Heart left ventricle (tissue), 16 donors: ENCODE data around the gene RCOR2. TPM values are rescaled to one million over a fixed set of nuclear protein-coding genes. Genes with fewer than 3 reads are reported as not detected.

Source experiments
- ATAC-seq, 4 donors: fragments of 200-7000 bp; cut with Tn5 transposase; one replicate each; pipeline ENCODE4 v1.9.1; 2020 to 2022; ENCODE audit warnings: moderate library complexity in 4 of 4, mild to moderate bottlenecking in 3 of 4, moderate number of reproducible peaks in 1 of 4
- DNase-seq, 5 donors: peaks; one replicate each; pipeline ENCODE4 v3.0.0-alpha.2; 2020
- H3K27ac ChIP-seq, 12 donors: fragments of 200-600 bp; sonication (generic) in 4 of 12; one replicate each; pipeline versions ENCODE4 v1.5.0 to v1.8.0; 2016 to 2022; ENCODE audit warnings: mild to moderate bottlenecking in 2 of 12
- H3K27me3 ChIP-seq, 9 donors: fragments of 200-600 bp; sonication (generic) in 2 of 9; one replicate each; pipeline versions ENCODE4 v1.5.1 to v1.8.0; 2016 to 2022; ENCODE audit warnings: mild to moderate bottlenecking in 3 of 9
- H3K36me3 ChIP-seq, 9 donors: fragments of 200-600 bp; sonication (generic) in 2 of 9; one replicate each; pipeline versions ENCODE4 v1.5.0 to v1.8.0; 2018 to 2022; ENCODE audit warnings: mild to moderate bottlenecking in 2 of 9
- H3K4me1 ChIP-seq, 12 donors: fragments of 200-600 bp; sonication (generic) in 4 of 12; one replicate each; pipeline versions ENCODE4 v1.5.0 to v1.8.0; 2016 to 2022; ENCODE audit warnings: mild to moderate bottlenecking in 3 of 12
- H3K4me3 ChIP-seq, 12 donors: fragments of 200-600 bp; sonication (generic) in 4 of 12; one replicate each; pipeline versions ENCODE4 v1.5.0 to v1.8.0; 2017 to 2022; ENCODE audit warnings: mild to moderate bottlenecking in 9 of 12, moderate library complexity in 4 of 12
- H3K9me3 ChIP-seq, 12 donors: fragments of 200-600 bp; sonication (generic) in 4 of 12; one replicate each; pipeline versions ENCODE4 v1.5.0 to v1.8.0; 2016 to 2022; ENCODE audit warnings: mild to moderate bottlenecking in 1 of 12
- POLR2A ChIP-seq, 2 donors: fragments of 450-650 bp; IDR thresholded peaks; one replicate each; pipeline ENCODE4 v1.6.1; 2017; ENCODE audit warnings: antibody characterized with exemption in 2 of 2, mild to moderate bottlenecking in 2 of 2, moderate library complexity in 2 of 2
- WGBS, 4 donors: extraction: QIAGEN DNeasy Blood & Tissue Kit in 2 of 4; methylation state at CpG; one replicate each; pipeline versions ENCODE4 v1.1.5 to v1.1.7; 2013 to 2018; 5-methylcytosine and 5-hydroxymethylcytosine counted together
- intact Hi-C, 10 donors: fragments of 100-400 bp; cut with DNase I; formaldehyde crosslinking; loops; one replicate each; pipeline versions ENCODE4 v1.11.1 to v1.14.2; 2022
- polyA plus RNA-seq, 2 donors: library from polyadenylated mRNA; stranded (reverse); fragments of 200-250 nt; gene quantifications; one replicate each; pipeline ENCODE4 v1.2.3, GENCODE V29; 2013
- total RNA-seq, 9 donors: library from RNA; depleted of rRNA in 2 of 9; stranded (reverse); fragments of >200 nt in 2 of 9; fragmentation: NEBNext Ultra II Directional in 3 of 9; extraction: Animal tissue kit (Norgen Biotek cat#: 25700) in 3 of 9; gene quantifications; one replicate each; pipeline versions ENCODE4 v1.1.0 to v1.2.4, GENCODE V29; 2016 to 2023
- TF ChIP-seq, protein P1 (sequence below), 12 donors: fragments of 200-600 bp; sonication (generic) in 4 of 12; IDR thresholded peaks; one replicate each; pipeline versions ENCODE4 v1.5.0 to v1.8.0; 2018 to 2022; ENCODE audit warnings: antibody characterized with exemption in 12 of 12, mild to moderate bottlenecking in 5 of 12
- donor health status: ischemic (EF 13 %, LVEDD 7.1; RV severe dilation, severe dysfunction).
- donor health status: healthy with polysubstance abuse.
- donor health status: DM: no; HTN: yes; CAD: no.
- donor health status: DM: no; HTN: no; CAD: no.
- donor health status: ischemic (EF 25% LVEDD 6.9; RV normal size, moderate dysfunction).
- donor health status: ischemic (EF 25% LVEDD 5.7; RV mildly dilated, moderate dysfunction).
- donor health status: healthy.
- donor health status: DM: yes; HTN: yes; CAD: no.
- donor health status: ischemic (EF 35%, LVEDD 5.7; RV mildly dilated, moderate dysfunction).
- donor health status: nonischemic (EF 11% LVEDD 7.7; RV severe dilation, severe dysfunction).
- donor health status: DM: yes; HTN: yes; CAD: no.
- donor health status: PGD.
- donor health status: ischemic (EF 29% LVEDD 5.4; RV normal size, mild dysfunction).
- donor health status: nonischemic (EF 23%, LVEDD 6.1; RV moderate dilation, normal function).

Gene RCOR2
- total and polyA plus RNA-seq, 11 donors = 1.9 to 5.7 (median 4.2) TPM

DNA sequence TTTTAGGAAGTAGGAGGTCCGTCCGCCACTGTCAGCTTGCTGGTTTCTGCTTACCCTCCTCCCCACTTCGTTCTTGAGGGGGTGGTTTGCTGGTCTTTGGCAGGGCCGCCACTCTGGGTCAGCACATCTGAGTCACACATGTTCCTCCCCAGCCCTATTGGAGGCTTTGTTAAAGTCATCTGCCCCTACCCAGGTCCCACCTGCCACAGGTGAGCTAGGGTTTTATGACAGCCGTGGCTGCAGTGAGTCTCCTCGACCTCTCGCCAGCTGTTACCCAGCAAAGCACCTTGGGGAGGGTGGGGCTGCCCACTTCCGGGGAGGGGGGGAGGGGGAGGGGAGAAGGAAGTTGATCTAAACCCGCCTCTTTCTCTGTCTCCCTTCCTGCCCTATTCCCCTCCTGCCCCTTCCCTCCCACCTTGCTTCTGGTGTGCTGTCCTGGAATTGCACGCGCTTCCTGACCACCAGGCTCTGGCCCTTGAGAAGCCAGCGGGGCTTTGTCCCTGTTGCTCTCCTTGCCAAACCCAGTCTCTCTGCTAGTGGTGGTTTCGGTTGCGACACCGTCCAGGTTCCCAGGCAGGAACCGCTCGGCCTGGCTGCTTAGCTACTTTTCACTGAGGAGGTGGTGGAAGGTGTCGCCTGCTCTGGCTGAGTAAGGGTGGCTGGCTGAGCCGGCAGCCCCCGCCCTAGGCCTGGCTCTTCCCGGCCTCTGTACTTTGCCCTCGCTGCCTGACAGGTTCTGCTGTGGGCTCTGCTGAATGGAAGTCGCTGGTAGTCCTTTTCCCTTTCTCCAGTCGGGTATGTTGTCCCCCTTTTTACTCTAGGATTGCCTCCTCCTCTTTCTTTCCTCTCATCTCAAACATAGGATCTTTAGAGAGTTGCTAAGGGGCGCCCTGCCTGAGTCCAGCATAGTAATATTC is 28.5 kb downstream of the RCOR2 start:
- H3K27me3 ChIP-seq = no peaks in the 10 kb centered on the region
- no peaks in the 10 kb centered on the region for H3K9me3 ChIP-seq
- intact Hi-C loops = no loop called here
- H3K27ac ChIP-seq = peak overlapping the region; percentile 28 to 85 (median 66)
- peak; percentile 53 to 77 (median 77) for ATAC-seq
- DNase-seq = peak; percentile 49 to 75 (median 64)
- TF ChIP-seq, protein P1, sequence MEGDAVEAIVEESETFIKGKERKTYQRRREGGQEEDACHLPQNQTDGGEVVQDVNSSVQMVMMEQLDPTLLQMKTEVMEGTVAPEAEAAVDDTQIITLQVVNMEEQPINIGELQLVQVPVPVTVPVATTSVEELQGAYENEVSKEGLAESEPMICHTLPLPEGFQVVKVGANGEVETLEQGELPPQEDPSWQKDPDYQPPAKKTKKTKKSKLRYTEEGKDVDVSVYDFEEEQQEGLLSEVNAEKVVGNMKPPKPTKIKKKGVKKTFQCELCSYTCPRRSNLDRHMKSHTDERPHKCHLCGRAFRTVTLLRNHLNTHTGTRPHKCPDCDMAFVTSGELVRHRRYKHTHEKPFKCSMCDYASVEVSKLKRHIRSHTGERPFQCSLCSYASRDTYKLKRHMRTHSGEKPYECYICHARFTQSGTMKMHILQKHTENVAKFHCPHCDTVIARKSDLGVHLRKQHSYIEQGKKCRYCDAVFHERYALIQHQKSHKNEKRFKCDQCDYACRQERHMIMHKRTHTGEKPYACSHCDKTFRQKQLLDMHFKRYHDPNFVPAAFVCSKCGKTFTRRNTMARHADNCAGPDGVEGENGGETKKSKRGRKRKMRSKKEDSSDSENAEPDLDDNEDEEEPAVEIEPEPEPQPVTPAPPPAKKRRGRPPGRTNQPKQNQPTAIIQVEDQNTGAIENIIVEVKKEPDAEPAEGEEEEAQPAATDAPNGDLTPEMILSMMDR (IDR thresholded peaks at IDR 0.05) = no peak
- no peak for TF ChIP-seq POLR2A (IDR thresholded peaks at IDR 0.05)
- 21 to 33% (median 26%) methylated on average over 23 to 25 of the region's 25 CpGs for WGBS, 4 donors
- peaks cover 0 to 10% (median 0%) of the 10 kb centered on the region in 9 donors for H3K36me3 ChIP-seq
- H3K4me3 ChIP-seq = peak overlapping the region in 10 of 12 donors; percentile 23 to 55 (median 42)
- H3K4me1 ChIP-seq = peaks cover 16 to 78% (median 38%) of the 10 kb centered on the region in 12 donors

DNA sequence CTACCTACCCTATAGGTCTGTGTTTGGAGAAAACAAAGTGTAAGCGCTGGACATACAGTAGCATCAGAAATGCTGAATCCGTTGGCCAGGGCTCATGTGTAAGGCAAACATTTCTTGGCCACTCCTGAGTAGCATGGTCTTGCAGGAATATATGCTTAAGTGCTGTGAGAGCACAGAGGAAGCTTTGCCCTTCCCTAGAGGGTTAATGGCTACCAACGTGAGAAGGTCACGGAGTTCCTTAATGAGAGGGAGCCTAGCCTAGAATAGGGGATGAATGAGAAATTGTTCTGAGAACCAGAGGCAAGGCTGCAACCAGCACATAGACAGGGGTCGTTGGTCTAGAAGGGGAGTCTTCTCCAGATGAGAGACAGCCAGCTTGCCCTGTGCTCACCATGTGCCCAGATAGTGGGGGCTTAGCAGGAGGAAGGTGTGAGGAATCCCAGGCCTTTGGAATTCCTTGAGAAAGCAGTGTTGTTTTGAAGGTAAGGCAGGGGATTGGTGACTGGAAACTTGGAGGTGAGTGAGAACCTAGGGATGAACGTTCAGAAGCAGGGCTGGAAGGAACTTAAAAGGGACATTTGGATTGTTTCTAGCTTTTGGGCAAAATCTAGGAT is 29.5 kb downstream of the RCOR2 start:
- H3K4me3 ChIP-seq = peak overlapping the region in 2 of 12 donors; percentile 46 to 55
- H3K27ac ChIP-seq = peak overlapping the region; percentile 28 to 85 (median 66)
- TF ChIP-seq, protein P1 (IDR thresholded peaks at IDR 0.05) = no peak
- TF ChIP-seq POLR2A (IDR thresholded peaks at IDR 0.05) = no peak
- H3K27me3 ChIP-seq = no peaks in the 10 kb centered on the region
- 35 to 45% (median 40%) methylated on average over 6 of the region's 6 CpGs for WGBS, 4 donors
- intact Hi-C loops = no loop called here
- H3K9me3 ChIP-seq = no peaks in the 10 kb centered on the region
- peaks cover 0 to 10% (median 0%) of the 10 kb centered on the region in 9 donors for H3K36me3 ChIP-seq
- DNase-seq = no peak
- ATAC-seq = no peak
- peaks cover 16 to 86% (median 43%) of the 10 kb centered on the region in 12 donors for H3K4me1 ChIP-seq

DNA sequence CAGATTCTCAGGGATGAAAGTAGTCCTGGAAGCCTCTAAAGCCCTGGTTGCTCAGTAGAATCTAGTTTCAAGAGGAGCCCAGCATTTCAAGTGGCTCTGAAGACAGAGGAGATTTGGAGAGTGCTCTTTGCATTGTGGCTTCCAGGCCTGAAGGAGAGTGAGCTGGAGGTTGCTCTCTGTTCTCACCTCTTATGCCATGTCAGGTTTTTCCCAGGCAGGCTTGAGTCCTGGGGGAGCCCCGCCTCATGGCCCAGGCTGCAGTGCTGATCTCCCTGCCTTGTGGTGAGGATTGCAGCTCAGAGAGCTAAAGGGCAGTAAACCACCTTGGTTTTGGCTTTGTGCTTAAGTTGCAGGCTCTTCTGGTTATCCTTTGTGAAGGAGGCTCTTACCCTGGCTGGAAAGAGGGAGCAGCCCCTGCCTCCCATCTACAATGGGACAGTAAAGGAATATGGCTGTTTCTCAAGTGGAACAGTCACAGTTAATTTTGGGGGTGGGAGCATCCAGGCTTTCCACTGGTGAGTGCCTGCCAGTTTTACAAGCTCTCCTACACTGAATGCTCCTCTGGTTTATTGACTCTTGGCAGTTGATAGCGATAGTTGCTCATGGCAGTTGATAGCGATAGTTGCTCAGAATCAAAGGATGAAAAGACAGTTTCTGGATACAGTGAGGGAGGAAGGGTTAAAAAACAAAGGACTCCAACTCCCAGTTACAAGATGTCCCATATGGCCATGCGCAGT is 32.6 kb downstream of the RCOR2 start:
- Histone ChIP-seq H3K27ac (no peak overlapping the region), H3K4me3 (no peak overlapping the region), H3K4me1 (peaks cover 16 to 79% (median 52%) of the 10 kb centered on the region in 12 donors), H3K36me3 (peaks cover 0 to 6% (median 0%) of the 10 kb centered on the region in 9 donors), H3K27me3 (no peaks in the 10 kb centered on the region), H3K9me3 (no peaks in the 10 kb centered on the region)
- 80 to 88% (median 87%) methylated on average over 4 of the region's 4 CpGs for WGBS, 4 donors
- ATAC-seq = no peak
- no peak for TF ChIP-seq POLR2A (IDR thresholded peaks at IDR 0.05)
- intact Hi-C loops = no loop called here
- no peak for DNase-seq

DNA sequence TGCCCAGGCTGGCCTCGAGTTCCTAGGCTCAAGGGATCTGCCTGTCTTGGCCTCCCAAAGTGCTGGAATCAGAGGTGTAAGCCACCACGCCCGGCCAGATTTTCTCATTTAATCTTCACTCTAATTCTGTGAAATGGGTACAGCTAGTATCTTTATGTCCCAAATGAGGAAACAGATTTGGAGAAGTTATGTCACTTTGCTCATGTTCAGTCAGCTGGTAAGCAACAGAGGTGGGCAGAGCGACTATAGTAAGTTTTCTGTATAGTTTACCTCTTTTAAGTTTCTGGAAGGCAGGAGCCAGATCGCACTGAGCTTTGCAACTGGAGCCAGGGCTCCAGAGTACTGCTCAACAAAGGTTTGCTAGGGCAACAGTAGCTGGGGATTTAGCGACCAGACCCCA is 33.2 kb downstream of the RCOR2 start:
- no peaks in the 10 kb centered on the region for H3K9me3 ChIP-seq
- DNase-seq (no peak), ATAC-seq (no peak)
- no peaks in the 10 kb centered on the region for H3K27me3 ChIP-seq
- TF ChIP-seq, protein P1 (IDR thresholded peaks at IDR 0.05) = no peak
- no peak for TF ChIP-seq POLR2A (IDR thresholded peaks at IDR 0.05)
- no peak overlapping the region for H3K4me3 ChIP-seq
- peaks cover 0 to 12% (median 0%) of the 10 kb centered on the region in 9 donors for H3K36me3 ChIP-seq
- intact Hi-C loops = no loop called here
- 89 to 93% (median 91%) methylated on average over 6 of the region's 6 CpGs for WGBS, 4 donors
- H3K4me1 ChIP-seq = peaks cover 16 to 78% (median 50%) of the 10 kb centered on the region in 12 donors
- H3K27ac ChIP-seq = no peak overlapping the region
